Lower lobe of right lung (tissue), 2 donors: Measurements from ENCODE around the gene STX12. TPM values are rescaled to one million over a fixed set of nuclear protein-coding genes. Genes with fewer than 3 reads are reported as not detected.

Source experiments
- ATAC-seq, 2 donors: fragments of 200-7000 bp; cut with Tn5 transposase; one replicate each; pipeline ENCODE4 v1.9.1; 2020 to 2022; ENCODE audit warnings: mild to moderate bottlenecking in 2 of 2, moderate library complexity in 2 of 2
- DNase-seq: peaks from one replicate; pipeline ENCODE4 v3.0.0-alpha.2; 2020
- H3K27ac ChIP-seq: fragments of 200-600 bp; one replicate; pipeline ENCODE4 v1.8.0; 2022
- H3K27me3 ChIP-seq: fragments of 200-600 bp; one replicate; pipeline ENCODE4 v1.8.0; 2022; ENCODE audit warnings: low read depth
- H3K36me3 ChIP-seq: fragments of 200-600 bp; one replicate; pipeline ENCODE4 v1.8.0; 2022; ENCODE audit warnings: mild to moderate bottlenecking
- H3K4me1 ChIP-seq: fragments of 200-600 bp; one replicate; pipeline ENCODE4 v1.8.0; 2022
- H3K4me3 ChIP-seq: fragments of 200-600 bp; one replicate; pipeline ENCODE4 v1.8.0; 2022; ENCODE audit warnings: mild to moderate bottlenecking
- H3K9me3 ChIP-seq: fragments of 200-600 bp; one replicate; pipeline ENCODE4 v1.8.0; 2022
- intact Hi-C: fragments of 100-400 bp; cut with DNase I; formaldehyde crosslinking; loops from one replicate; pipeline ENCODE4 v1.11.0; 2022
- total RNA-seq: library from RNA; stranded (reverse); fragmentation: NEBNext Ultra II Directional; extraction: Animal tissue kit (Norgen Biotek cat#: 25700); gene quantifications from one replicate; pipeline ENCODE4 v1.2.1, GENCODE V29; 2021
- TF ChIP-seq, protein P1 (sequence below): fragments of 200-600 bp; IDR thresholded peaks from one replicate; pipeline ENCODE4 v1.8.0; 2022; ENCODE audit warnings: antibody characterized with exemption, mild to moderate bottlenecking
- donor health status: DM: no; HTN: yes; CAD: no; lungs with severe emphysema.

STX12 gene
- total RNA-seq, 1 donor from 2014 or later: 91.0 TPM

DNA sequence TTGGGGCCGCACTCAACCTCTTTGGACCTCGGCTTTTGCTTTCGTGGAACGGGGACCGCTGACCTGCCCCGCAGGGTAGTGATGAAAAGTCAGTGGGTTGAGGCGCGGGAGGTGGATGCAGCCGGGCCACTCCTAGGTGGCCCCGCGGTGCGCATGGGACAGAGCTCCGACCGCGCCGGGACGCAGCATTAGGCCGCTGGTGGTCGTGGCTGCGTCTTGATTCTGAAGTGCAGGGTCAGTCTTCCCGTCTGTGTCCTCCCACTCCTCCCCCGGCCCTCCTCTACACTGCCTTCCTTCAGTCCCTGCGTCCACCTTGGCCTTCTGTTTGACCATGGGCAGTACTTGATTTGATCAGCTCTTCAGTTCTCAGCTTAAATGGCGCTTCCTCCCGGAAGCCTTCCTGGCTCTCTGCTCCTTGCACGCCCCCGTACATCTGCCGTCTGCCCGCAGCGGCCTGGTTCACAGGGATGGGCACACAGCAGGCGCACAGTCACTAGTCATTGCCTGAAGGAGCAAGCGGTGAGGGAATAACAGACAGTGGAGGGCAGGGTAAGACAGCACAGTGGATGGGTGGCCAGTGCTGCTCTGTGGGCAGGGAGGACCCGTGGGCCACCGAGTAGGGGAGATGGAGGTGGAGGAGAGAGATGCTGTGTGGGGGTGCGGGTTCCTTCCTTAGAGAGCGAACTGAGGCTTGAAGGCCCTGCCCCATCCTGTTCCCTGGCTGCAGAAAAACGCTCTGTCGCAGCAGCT is 100.0 kb downstream of the STX12 start:
- peak overlapping the region; percentile 72 for H3K4me3 ChIP-seq
- H3K4me1 ChIP-seq: peaks cover 50% of the 10 kb centered on the region
- peak; percentile 33 to 37 for ATAC-seq
- H3K27me3 ChIP-seq: no peaks in the 10 kb centered on the region
- H3K9me3 ChIP-seq: no peaks in the 10 kb centered on the region
- no peak for DNase-seq
- TF ChIP-seq, protein P1, sequence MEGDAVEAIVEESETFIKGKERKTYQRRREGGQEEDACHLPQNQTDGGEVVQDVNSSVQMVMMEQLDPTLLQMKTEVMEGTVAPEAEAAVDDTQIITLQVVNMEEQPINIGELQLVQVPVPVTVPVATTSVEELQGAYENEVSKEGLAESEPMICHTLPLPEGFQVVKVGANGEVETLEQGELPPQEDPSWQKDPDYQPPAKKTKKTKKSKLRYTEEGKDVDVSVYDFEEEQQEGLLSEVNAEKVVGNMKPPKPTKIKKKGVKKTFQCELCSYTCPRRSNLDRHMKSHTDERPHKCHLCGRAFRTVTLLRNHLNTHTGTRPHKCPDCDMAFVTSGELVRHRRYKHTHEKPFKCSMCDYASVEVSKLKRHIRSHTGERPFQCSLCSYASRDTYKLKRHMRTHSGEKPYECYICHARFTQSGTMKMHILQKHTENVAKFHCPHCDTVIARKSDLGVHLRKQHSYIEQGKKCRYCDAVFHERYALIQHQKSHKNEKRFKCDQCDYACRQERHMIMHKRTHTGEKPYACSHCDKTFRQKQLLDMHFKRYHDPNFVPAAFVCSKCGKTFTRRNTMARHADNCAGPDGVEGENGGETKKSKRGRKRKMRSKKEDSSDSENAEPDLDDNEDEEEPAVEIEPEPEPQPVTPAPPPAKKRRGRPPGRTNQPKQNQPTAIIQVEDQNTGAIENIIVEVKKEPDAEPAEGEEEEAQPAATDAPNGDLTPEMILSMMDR: no peak
- intact Hi-C loops: no loop called here
- peak overlapping the region; percentile 86 for H3K27ac ChIP-seq
- peaks cover 6% of the 10 kb centered on the region for H3K36me3 ChIP-seq

DNA sequence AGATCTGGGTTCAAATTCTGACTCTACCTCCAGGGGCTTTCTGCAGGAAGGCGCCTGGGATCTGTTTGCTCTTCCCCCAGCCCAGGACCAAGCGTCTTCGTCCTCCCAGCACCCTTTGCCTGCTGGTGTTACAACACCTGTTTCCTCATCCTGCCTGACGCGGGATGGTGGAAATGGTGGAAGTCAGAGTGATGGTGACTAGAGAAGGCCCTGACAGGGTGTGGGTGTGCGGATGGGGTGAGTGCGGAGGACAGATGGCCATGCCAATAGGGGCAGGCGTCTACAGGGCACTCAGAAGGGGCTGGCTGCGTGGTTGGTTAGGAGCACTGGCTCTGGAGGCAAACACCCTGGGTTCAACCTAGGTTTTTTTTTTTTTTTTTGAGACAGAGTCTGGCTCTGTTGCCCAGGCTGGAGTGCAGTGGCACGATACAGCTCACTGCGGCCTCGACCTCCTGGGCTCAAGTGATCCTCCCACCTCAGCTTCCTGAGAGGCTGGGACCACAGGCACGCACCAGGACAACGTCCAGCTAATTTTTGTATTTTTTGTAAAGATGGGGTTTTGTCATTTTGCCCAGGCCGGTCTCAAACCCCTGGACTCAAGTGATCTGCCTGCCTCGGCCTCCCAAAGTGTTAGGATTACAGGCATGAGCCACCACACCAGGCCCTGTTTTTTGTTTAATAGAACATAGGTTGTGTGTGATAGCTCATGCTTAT is 100.8 kb downstream of the STX12 start:
- intact Hi-C loops: no loop called here
- peak; percentile 81 for DNase-seq
- no peaks in the 10 kb centered on the region for H3K27me3 ChIP-seq
- H3K9me3 ChIP-seq: no peaks in the 10 kb centered on the region
- peaks cover 6% of the 10 kb centered on the region for H3K36me3 ChIP-seq
- peak; percentile 51 to 52 for ATAC-seq
- TF ChIP-seq, protein P1: no peak
- peak overlapping the region; percentile 86 for H3K27ac ChIP-seq
- peaks cover 43% of the 10 kb centered on the region for H3K4me1 ChIP-seq
- H3K4me3 ChIP-seq: peak overlapping the region; percentile 72

Other genes with a start within 250 kb of the STX12 start
- 23.7 TPM for gene AHDC1, start 169.1 kb upstream of the STX12 start, total RNA-seq
- gene FGR, start 138.0 kb upstream of the STX12 start, total RNA-seq: 193 TPM
- gene IFI6, start 101.0 kb upstream of the STX12 start, total RNA-seq: 211 TPM
- gene FAM76A, start 47.3 kb upstream of the STX12 start, total RNA-seq: 18.0 TPM
- 31.3 TPM for gene PPP1R8, start 57.6 kb downstream of the STX12 start, total RNA-seq
- gene THEMIS2, start 99.3 kb downstream of the STX12 start, total RNA-seq: 161 TPM
- 26.3 TPM for gene RPA2, start 141.4 kb downstream of the STX12 start, total RNA-seq
- gene SMPDL3B, start 161.8 kb downstream of the STX12 start, total RNA-seq: 15.4 TPM
- 12.8 TPM for gene XKR8, start 186.8 kb downstream of the STX12 start, total RNA-seq